ENCODE results near the gene GRIA1. TPM values are rescaled to one million over a fixed set of nuclear protein-coding genes. Genes with fewer than 3 reads are reported as not detected.

The GRIA1 gene
- total RNA-seq, 1 donor from 2014 or later, result 21.9 TPM

DNA sequence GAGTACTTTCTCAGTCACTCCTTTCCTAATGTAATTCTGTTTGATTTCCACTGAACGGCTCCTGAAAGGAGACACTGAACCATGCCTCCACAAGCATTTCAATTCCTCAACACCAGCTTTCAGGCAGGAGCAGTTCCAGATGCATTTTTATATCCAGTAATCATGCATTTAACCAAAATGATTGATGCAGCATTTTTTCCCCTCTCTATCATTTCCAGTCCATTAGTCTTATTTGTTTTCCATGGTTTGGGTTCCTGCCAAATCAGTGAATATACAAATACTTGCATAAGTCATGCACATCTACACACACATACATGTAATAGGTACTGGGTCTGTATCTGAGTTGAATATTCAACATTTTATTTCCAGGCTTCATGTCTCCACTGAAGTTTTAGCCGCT lies 122.7 kb downstream of the GRIA1 start:
- H3K4me3 Mint-ChIP-seq (ENCODE audit: unreplicated experiment), result no peak overlapping the region
- H3K27ac Mint-ChIP-seq (ENCODE audit: unreplicated experiment), result no peak overlapping the region
- H3K4me1 Mint-ChIP-seq (ENCODE audit: unreplicated experiment), result no peaks in the 10 kb centered on the region
- no peaks in the 10 kb centered on the region for H3K9me3 Mint-ChIP-seq (ENCODE audit: unreplicated experiment)
- TF ChIP-seq, protein P1, sequence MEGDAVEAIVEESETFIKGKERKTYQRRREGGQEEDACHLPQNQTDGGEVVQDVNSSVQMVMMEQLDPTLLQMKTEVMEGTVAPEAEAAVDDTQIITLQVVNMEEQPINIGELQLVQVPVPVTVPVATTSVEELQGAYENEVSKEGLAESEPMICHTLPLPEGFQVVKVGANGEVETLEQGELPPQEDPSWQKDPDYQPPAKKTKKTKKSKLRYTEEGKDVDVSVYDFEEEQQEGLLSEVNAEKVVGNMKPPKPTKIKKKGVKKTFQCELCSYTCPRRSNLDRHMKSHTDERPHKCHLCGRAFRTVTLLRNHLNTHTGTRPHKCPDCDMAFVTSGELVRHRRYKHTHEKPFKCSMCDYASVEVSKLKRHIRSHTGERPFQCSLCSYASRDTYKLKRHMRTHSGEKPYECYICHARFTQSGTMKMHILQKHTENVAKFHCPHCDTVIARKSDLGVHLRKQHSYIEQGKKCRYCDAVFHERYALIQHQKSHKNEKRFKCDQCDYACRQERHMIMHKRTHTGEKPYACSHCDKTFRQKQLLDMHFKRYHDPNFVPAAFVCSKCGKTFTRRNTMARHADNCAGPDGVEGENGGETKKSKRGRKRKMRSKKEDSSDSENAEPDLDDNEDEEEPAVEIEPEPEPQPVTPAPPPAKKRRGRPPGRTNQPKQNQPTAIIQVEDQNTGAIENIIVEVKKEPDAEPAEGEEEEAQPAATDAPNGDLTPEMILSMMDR (IDR thresholded peaks at IDR 0.05; ENCODE audit: unreplicated experiment), result no peak
- H3K27me3 Mint-ChIP-seq (ENCODE audit: unreplicated experiment), result no peaks in the 10 kb centered on the region
- H3K36me3 Mint-ChIP-seq (ENCODE audit: low read depth, unreplicated experiment), result no peaks in the 10 kb centered on the region
- no peak for DNase-seq (ENCODE audit: low spot score)

DNA sequence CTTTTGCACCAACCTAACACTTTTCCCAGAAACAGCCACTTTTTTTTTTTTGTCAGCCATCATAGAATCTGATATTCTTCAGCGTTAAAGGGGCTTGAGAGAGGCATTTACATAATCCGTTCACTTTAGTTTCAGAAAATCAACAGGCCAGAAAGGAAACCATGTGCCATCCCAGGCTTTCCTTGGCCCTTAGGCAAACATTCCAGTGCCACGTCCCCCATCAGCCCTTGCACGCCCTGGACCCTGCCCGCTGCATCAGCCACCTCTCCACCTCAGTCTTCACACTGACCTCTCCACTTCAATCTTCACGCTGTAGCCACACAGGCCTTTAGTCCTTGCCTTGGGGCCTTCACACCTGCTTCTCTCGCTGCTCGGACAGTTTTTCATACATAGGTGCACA lies 123.2 kb downstream of the GRIA1 start:
- H3K27ac Mint-ChIP-seq (ENCODE audit: unreplicated experiment), result no peak overlapping the region

DNA sequence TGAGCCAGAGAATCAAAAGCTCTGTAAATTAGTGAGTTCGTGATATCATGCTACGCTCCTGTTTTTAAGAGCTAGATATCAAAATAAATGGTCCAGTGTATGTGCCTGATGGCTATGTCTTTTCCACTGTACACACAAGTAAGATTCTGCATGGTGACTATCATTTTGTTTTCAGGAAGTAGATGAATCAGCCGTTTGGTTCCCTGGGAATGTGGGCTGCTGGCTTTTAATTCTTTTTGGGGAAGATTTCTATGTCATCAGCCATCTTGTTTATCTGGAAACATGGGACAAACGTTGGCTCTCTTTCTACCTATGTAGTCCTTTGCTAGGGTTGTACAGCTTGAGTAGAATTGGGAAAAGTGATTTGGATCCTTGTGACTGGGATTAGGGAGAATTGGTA lies 126.7 kb downstream of the GRIA1 start:
- no peaks in the 10 kb centered on the region for H3K27me3 Mint-ChIP-seq (ENCODE audit: unreplicated experiment)
- no peak for DNase-seq (ENCODE audit: low spot score)

More for the DNA sequence above, 123.2 kb downstream of the GRIA1 start:
- no peaks in the 10 kb centered on the region for H3K4me1 Mint-ChIP-seq (ENCODE audit: unreplicated experiment)
- H3K9me3 Mint-ChIP-seq (ENCODE audit: unreplicated experiment), result no peaks in the 10 kb centered on the region
- no peaks in the 10 kb centered on the region for H3K27me3 Mint-ChIP-seq (ENCODE audit: unreplicated experiment)
- H3K36me3 Mint-ChIP-seq (ENCODE audit: low read depth, unreplicated experiment), result no peaks in the 10 kb centered on the region
- no peak overlapping the region for H3K4me3 Mint-ChIP-seq (ENCODE audit: unreplicated experiment)
- TF ChIP-seq, protein P1 (IDR thresholded peaks at IDR 0.05; ENCODE audit: unreplicated experiment), result no peak
- DNase-seq (ENCODE audit: low spot score), result no peak

DNA sequence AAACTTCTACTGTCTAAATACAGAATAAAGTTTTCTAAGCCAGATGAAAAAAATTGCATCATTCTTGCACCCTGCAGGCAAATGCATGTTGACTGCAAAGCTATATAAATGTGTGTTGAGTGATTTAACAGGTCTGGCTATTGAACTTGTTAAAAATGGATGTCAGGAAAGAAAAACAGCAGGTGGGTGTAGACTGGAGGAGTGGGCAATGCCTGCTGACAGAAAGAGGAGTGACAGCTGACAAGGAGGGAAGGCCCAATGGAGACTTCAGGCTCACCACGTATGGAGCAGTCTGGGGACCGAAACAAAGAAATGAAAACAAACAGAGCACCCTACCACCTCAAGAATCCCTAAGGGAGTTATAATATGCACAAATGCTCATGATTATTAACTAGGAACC lies 127.8 kb downstream of the GRIA1 start:
- H3K4me1 Mint-ChIP-seq (ENCODE audit: unreplicated experiment), result peaks cover 12% of the 10 kb centered on the region

More for the DNA sequence above, 126.7 kb downstream of the GRIA1 start:
- Mint-ChIP-seq H3K27ac (ENCODE audit: unreplicated experiment) (no peak overlapping the region), H3K4me3 (ENCODE audit: unreplicated experiment) (no peak overlapping the region), H3K4me1 (ENCODE audit: unreplicated experiment) (peaks cover 12% of the 10 kb centered on the region), H3K9me3 (ENCODE audit: unreplicated experiment) (no peaks in the 10 kb centered on the region), H3K36me3 (ENCODE audit: low read depth, unreplicated experiment) (no peaks in the 10 kb centered on the region)
- TF ChIP-seq, protein P1 (IDR thresholded peaks at IDR 0.05; ENCODE audit: unreplicated experiment), result no peak

DNA sequence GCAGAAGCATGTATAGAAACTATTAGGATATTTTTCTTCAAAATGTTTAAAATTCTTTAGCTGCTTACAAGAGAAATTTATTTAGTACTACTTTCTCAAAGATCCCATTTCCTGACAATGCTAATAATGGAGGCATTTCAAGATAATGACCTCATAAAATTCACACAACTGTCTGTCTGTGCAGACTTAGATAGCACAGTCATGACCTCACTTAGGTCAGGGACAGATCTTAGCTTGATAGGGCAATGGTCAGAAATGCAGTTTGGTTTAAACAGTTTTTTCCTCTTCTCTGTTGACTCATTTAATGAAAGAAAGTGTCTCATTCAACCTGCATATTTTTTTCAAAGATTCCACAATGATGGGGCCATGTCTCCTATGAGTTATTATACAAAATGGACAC lies 128.4 kb downstream of the GRIA1 start:
- TF ChIP-seq, protein P1 (IDR thresholded peaks at IDR 0.05; ENCODE audit: unreplicated experiment), result no peak
- H3K4me1 Mint-ChIP-seq (ENCODE audit: unreplicated experiment), result peaks cover 12% of the 10 kb centered on the region
- no peak for DNase-seq (ENCODE audit: low spot score)
- no peaks in the 10 kb centered on the region for H3K9me3 Mint-ChIP-seq (ENCODE audit: unreplicated experiment)
- H3K36me3 Mint-ChIP-seq (ENCODE audit: low read depth, unreplicated experiment), result no peaks in the 10 kb centered on the region
- no peaks in the 10 kb centered on the region for H3K27me3 Mint-ChIP-seq (ENCODE audit: unreplicated experiment)
- no peak overlapping the region for H3K4me3 Mint-ChIP-seq (ENCODE audit: unreplicated experiment)
- H3K27ac Mint-ChIP-seq (ENCODE audit: unreplicated experiment), result no peak overlapping the region

More for the DNA sequence above, 127.8 kb downstream of the GRIA1 start:
- H3K27me3 Mint-ChIP-seq (ENCODE audit: unreplicated experiment), result no peaks in the 10 kb centered on the region
- no peak for DNase-seq (ENCODE audit: low spot score)
- H3K4me3 Mint-ChIP-seq (ENCODE audit: unreplicated experiment), result no peak overlapping the region
- H3K27ac Mint-ChIP-seq (ENCODE audit: unreplicated experiment), result no peak overlapping the region
- H3K36me3 Mint-ChIP-seq (ENCODE audit: low read depth, unreplicated experiment), result no peaks in the 10 kb centered on the region
- H3K9me3 Mint-ChIP-seq (ENCODE audit: unreplicated experiment), result no peaks in the 10 kb centered on the region
- TF ChIP-seq, protein P1 (IDR thresholded peaks at IDR 0.05; ENCODE audit: unreplicated experiment), result no peak

All from endothelial cell (in vitro differentiated cells).